Measurements from ENCODE around the gene CYP8B1.
A peak's percentile ranks its signal among the peaks of the same experiment; 100 is the strongest.

The CYP8B1 gene

DNA sequence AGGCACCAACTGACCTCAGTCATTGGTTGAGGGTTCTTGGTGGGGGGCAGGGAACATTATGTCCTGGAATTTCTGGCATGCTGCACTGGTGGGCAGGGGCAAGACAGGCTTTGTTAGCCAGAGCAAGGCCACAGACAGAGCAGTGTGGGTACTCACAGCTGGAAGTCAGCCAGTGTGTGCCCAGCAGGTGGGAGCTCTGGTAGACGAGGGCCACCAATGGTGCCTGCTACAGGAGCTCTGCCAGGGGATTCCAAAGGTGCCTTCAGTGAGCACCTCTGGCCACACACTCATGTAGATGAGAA, 31.3 kb downstream of the CYP8B1 start:
- TF ChIP-seq, protein P1, sequence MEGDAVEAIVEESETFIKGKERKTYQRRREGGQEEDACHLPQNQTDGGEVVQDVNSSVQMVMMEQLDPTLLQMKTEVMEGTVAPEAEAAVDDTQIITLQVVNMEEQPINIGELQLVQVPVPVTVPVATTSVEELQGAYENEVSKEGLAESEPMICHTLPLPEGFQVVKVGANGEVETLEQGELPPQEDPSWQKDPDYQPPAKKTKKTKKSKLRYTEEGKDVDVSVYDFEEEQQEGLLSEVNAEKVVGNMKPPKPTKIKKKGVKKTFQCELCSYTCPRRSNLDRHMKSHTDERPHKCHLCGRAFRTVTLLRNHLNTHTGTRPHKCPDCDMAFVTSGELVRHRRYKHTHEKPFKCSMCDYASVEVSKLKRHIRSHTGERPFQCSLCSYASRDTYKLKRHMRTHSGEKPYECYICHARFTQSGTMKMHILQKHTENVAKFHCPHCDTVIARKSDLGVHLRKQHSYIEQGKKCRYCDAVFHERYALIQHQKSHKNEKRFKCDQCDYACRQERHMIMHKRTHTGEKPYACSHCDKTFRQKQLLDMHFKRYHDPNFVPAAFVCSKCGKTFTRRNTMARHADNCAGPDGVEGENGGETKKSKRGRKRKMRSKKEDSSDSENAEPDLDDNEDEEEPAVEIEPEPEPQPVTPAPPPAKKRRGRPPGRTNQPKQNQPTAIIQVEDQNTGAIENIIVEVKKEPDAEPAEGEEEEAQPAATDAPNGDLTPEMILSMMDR (IDR thresholded peaks at IDR 0.05; ENCODE audit: insufficient read depth, missing control alignments) = no peak
- FAIRE-seq (no peak), DNase-seq (ENCODE audit: insufficient read length, low spot score) (no peak)

DNA sequence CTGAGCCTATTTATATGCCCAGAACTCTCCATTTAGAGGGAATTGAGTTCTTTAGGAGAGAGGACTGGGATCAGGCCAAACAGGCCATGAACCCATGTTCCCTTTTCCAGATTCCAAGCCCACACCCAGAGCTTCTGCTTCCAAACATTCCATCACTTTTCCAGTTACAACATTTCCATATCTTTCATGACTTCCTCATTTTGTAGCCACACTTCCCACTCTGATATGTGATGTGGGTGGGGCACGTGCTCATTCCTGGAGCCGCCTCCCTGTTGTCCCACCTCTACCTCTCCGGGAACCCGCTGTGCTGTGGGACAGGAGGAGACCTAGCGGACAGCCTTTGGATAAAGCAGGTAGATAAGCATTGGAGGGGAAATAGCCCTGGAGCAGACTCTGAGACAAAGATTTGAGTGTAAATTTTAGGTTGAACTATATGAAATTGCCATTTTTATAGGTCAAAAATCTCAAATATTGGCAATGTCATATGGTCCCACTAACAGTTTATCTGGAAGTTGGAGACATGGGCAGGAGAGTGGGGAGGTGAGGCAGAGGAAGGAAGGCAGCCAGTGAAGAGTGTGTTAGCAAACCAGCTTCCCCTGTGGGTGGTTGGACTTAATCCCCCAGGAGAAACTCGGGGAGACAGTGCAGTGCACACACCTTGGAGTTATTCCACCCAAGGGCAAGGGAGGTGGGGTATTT, 31.8 kb downstream of the CYP8B1 start:
- TF ChIP-seq, protein P1 (IDR thresholded peaks at IDR 0.05; ENCODE audit: insufficient read depth, missing control alignments) = no peak
- DNase-seq (ENCODE audit: insufficient read length, low spot score) (no peak), FAIRE-seq (no peak)

DNA sequence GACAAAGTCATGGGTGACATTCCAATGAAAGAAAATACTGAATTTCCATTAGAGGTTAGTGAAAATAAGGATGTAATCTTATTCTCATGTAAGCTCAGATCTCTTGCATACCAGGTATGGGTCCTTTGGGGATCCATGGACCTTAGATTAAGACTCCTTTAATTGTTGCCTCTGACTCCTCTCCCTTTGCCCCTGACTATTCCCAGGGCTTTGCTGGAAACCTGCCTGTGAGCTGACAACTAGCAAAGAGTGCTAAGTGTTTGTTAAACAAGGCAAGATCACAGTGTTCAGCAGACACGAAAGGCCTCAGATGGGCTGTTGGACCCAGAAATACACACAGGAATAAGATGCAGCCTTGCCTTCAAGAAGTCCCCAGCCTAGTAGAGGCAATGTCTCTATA, 34.3 kb downstream of the CYP8B1 start:
- FAIRE-seq (no peak), DNase-seq (ENCODE audit: insufficient read length, low spot score) (no peak)
- TF ChIP-seq, protein P1 (IDR thresholded peaks at IDR 0.05; ENCODE audit: insufficient read depth, missing control alignments) = no peak

DNA sequence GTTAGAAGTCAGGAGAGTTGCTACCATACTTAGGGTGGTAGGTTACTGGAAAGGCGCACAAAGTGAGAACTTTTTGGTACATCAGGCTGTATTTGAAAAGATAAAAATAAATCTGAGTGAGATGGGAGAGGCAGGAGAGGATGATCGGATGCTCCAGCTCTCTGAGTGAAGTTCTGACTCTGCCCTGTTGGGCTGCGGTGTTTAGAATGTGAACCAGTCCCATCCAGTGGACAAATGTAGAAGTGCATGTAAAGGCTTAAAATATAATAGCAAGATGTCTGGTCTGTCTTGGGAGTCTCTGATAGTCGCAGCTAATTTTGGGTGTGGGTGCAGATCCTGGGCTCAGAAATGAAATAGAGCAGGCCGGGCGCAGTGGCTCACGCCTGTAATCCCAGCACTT, 36.1 kb downstream of the CYP8B1 start:
- DNase-seq (ENCODE audit: insufficient read length, low spot score) = peak; percentile 27
- TF ChIP-seq, protein P1 (IDR thresholded peaks at IDR 0.05; ENCODE audit: insufficient read depth, missing control alignments) = peak; percentile 60
- no peak for FAIRE-seq

DNA sequence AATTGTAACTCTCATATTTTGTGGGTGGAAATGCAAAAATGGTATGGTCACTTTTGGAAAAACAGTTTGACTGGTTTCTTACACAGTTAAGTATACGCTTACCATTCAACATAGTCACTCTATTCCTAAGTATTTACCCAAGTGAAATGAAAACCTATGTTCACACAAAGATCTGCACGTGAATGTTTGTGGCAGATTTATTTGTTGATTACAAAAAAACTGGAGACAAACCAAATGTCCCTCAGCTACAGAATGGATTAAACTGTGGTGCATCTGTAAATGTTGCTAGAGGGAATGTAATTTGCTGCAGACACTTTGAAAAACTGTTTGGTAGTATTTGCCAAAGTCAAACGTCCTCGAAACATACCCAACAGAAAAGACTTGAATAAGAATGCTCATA, 37.1 kb downstream of the CYP8B1 start:
- TF ChIP-seq, protein P1 (IDR thresholded peaks at IDR 0.05; ENCODE audit: insufficient read depth, missing control alignments) = no peak
- FAIRE-seq = no peak

DNA sequence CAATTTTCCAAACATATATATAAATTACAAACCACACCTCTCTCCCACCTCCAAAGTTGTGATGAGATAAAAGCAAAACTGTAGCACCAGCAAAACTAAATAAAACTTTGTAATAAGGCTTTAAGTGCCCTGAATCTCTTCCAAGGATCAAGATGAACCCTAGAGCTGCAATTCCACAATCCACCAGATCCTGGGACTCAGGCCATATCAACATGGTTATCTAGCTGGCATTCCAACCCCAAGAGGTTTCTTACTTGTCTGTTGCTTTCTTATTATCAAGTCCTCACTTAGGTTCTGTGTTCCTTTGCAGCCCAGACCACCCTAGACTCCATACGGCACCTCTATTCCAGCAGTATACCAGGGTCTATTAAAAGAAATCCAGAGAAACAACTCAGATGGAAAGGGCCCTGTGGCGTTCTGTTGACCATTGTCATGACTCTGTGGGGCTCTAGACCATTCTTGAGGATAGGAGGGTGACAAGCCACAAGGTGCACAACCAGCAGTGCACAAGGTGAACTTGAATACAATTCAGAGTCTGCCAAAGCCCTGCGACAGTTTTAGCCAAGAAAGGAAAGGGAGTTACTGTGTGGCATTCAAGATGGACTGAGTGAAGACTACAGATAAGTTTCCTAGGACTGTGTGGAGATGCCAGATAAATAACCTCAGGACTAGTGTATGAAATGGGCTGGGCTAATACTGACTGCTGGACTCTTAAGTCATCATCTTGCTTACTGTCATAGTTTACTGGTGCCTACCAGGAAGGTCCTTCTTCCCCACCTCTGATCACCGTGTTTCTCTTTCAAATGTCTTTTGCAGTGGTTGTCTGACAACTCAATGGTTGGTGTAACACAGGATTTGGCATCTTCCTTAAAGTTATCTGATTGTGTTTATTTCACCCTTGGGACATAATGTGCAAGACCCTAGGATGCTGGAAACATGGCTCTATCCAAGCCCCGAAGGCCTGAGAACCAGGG, 39.2 kb downstream of the CYP8B1 start:
- TF ChIP-seq, protein P1 (IDR thresholded peaks at IDR 0.05; ENCODE audit: insufficient read depth, missing control alignments) = no peak
- DNase-seq (ENCODE audit: insufficient read length, low spot score) (no peak), FAIRE-seq (no peak)

More for the DNA sequence above, 37.1 kb downstream of the CYP8B1 start:
- no peak for DNase-seq (ENCODE audit: insufficient read length, low spot score)

DNA sequence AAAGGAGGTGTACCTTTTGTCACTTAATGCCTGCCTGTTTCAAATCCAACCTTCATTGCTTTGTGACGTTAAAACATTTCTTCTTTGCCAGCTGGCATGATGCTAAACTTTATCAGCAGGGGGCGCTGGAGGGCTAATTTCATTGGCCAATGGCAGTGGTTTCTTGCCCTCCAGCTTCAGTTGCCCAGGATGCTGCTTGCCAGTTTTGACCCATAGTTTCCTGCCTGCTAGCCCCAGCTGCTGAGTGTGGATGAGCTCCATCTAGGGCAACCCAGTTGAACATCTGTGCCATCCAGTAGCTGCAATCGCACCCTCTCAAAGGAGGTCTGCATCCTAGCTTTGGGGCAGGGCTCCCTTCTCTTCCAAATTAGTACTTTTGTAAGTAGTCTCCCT, 44.4 kb downstream of the CYP8B1 start:
- TF ChIP-seq, protein P1 (IDR thresholded peaks at IDR 0.05; ENCODE audit: insufficient read depth, missing control alignments) = peak; percentile 83
- no peak for FAIRE-seq
- DNase-seq (ENCODE audit: insufficient read length, low spot score) = no peak

Measured in D721Med (cell line).